HG02970 (cell line): Measurements from ENCODE around the gene RXRA.

Experiments
- ATAC-seq: cut with Tn5 transposase; IDR thresholded peaks from one replicate; pipeline ENCODE4 v1.9.1; 2021; ENCODE audit warnings: mild to moderate bottlenecking, moderate library complexity, moderate number of reproducible peaks; ENCODE audit not compliant: unreplicated experiment, low FRiP score

Gene RXRA

DNA sequence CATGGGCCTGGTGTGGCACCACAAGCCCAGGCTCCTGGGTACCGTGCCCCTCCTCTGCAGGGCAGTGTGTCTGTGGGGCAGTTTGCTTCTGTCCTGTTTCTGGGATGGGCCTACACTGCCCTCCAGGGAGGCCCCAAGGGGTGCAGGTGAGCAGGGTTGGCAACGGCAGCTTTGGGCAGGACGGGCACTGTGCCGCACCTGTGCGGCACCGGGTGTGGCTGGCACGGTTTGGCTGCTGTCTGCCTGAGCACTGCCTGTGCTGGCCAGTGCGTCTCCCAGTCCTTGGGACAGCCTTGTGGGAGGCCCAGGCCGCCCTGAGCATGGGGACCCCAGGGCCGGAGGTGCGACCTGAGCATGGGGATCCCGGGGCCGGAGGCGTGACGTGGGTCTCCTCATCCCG, 37.2 kb downstream of the RXRA start:
- no peak for ATAC-seq

DNA sequence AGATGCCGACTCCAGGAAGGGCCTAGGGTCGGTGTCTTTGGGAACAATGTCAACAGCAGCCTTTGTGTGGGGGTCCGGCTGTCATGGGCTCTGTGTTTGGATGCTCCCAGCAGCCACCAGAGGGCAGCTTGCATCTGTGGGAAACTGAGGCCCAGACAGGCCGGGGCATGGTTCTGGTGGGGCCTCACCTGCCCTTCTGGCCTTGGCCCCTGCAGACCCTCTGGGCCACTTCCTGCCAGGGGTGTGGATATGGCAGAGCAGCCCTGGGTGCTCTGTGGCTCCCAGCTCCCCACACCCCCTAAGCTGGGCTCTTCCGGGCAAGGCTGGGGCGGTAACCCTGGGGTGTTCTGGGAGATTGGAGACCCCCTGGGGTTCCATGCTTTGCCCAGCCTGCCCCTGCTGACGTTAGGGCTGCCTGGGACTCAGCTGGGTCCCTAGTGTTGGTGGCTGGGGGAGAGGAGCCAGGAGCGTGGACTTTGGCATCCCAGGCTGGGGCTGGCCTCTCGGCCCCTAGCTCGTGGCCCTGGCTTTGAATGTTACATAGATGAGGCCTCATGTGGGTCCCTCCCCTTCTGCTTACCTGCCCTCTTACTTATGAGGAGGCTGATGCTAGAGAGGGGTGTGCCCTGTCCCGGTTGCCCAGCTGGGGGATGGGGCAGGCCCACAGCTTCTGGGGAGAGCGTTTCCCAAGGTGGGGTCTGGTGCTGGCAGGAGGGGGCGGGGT, 38.3 kb downstream of the RXRA start:
- ATAC-seq, result no peak

DNA sequence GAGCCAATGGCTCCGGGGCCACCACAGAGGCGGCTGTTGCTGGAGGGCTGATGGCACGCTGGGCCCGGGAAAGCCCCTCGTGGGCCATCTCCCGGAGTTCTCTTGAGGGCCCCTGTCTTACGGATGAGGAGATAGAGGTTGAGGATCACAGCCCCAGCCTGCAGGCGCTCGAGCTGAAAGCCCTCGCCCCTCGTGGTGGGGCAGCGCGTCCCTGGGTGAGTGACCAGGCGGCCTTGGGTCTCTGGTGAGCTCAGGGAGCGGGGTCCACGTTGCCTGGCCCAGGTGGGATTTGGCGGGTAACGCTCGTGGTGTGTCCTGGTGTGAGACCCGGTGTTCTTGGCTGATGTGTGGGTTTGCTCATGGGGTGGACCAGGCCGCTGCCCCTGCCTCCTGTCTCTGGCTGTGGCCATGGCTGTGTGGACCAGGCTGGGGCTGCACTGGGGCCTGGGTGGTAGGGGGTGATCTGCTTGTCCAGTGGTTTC, 38.9 kb downstream of the RXRA start:
- ATAC-seq, result no peak

DNA sequence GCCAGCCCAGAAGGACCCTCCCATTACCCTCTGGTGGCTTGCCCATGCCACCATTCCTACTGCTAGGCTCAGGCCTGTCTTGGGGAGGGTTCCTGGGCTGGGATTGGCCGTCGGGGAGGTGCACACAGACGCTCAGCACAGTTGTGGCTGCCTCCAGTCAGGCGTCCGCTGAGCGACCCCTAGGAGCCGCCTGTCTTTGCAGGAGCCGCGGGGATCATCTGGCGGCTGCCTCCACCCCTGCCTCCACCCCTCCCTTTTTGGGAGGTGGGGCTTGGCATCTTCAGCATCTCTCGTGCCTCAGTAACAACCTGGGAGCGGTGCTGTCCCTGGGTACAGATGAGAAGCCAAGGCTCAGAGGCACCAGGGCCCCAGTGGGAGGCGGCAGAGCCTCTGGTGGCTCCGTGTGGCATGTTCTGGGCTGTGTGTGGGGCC, 39.6 kb downstream of the RXRA start:
- no peak for ATAC-seq

DNA sequence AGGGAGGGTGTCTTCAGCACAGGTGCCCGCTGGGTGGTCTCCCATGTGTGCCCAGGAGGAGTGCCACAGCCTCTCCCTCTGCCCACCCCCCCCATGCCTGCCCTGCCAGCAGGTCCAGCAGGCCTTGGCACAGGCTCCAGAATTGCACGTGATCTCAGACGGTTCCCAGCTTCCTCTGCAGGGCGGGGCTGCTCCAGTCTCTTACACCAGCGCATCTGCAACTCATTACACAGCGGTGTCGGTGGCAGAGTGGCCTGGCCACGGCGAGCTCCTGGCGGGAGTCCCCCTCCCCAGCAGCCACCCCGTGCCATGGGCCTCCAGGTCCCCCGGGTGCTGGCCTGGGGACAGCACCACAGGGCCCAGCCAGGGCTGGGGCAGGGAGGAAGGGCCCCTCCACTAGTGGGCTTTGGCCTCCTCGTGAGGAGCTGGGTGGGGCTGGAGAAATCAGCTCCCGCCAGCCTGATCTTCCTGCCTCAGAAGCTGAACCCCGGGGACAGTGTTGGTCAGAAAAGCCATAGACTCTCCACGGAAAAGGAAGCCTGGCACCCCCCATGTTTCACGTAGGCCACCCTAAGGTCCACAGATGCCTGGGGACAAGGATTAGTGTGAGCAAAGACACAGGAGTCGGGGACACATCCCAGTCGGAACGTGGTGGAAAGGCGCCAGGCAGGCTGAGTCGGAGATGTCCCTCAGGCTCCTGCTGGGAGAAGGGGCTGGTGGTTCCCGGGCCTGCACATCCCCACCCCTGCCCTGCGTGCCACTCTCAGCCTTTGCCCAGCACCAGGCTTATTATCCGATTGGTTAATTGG, 40.2 kb downstream of the RXRA start:
- no peak for ATAC-seq

DNA sequence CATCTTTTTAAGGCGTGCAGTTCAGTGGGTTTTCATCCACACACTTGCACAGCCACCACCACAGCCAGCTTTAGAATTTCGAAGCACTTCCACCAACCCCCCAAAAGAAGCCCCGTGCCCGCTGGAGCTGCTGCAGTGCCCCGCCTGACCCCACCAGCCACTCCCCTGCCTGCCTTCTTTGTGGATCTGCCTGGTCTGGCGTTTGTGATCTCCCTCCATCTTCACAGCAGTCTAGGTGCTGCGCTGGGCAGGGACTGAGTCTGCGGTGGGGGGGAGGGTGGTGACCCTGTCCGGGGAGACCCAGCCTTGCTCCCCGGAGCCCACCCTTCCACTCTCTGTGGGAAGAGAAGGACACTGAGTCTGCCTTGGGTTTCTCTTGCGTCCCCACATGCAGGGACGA, 40.8 kb downstream of the RXRA start:
- no peak for ATAC-seq

DNA sequence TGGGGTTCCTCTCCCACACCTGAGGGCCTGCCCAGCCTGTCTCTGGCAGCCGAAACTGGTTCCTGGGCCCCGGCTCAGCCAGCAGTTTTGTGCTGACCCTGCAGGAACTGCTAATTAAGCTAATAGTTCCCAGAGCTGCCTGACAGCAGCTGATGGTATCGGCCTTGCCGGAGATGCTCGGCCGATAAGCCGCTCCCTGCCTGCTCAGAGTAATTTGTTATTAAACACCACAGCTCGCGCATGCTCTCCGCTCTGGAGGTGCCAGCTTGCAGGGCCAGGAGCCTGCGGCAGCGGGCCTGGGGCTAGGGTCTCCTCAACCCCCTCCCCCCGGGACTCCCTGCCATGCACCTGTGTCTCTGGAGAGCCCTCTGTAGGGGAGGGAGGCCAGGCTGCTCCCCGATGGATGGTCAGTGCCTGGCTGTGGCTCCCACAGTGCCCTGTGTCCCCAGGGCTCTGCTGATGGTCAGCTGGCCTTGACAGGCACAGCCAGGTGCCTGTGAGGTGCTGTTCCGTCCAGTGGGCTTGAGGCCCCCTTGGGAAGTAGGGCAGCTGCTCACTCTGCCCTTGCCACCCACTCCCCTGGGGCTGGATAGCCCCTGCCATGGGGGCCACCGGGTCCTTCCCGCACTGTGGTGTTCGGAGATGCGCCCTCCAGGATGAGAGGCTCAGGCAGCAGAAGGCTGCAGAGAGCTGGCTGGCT, 41.7 kb downstream of the RXRA start:
- ATAC-seq, result no peak

DNA sequence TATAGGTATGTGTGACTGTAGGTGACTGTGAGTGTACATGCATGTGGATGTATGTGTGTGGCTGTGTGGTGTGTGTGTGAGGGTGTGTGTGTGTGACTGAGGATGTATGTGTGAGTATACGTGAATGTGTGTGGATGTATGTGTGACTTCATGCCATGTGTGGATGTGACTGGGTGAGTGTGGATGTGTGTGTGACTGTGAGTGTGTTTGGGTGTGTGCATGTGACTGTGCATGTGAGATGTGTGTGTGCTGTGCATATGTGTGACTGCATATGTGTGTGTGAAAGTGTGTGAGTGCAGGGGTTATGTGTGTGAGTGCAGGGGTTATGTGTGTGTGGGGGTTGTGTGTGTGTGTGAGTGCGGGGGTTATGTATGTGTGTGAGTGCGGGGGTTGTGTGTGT, 42.3 kb downstream of the RXRA start:
- no peak for ATAC-seq

DNA sequence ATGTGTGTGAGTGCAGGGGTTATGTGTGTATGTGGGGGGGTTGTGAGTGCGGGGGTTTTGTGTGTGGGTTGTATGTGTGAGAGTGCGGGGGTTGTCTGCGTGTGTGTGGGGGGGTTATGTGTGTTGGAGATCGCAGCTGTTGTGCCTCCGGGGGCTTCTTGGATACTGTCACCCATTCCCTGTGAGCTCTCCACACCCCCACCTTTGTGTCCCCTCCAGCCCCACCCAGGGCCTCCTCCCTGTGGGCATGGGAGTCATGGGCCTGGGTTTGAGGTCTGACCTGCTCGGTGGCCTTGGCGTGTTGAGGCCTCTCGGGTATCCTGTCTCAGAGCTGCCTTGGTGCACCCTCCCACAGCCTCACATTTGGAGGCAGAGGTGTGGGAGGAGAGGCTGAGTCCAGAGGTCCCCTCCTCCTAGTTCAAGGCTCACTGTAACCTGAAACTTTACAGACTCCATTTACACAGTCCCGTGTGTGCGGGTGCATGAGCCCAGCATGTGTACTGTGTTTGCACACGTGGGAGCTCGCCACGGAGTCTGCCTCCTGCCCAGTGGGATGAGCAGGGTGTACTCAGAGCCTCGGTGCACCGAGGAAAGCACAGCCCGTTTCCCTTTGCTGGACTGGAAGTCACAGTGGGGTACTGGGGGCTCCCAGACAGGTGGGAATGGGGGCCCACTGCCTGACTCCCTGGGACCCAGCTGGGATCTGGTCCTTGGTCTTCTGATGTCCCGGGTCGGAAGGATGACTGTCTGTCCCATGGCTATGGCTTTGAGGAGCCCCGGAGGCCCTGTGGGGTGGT, 43.4 kb downstream of the RXRA start:
- no peak for ATAC-seq

DNA sequence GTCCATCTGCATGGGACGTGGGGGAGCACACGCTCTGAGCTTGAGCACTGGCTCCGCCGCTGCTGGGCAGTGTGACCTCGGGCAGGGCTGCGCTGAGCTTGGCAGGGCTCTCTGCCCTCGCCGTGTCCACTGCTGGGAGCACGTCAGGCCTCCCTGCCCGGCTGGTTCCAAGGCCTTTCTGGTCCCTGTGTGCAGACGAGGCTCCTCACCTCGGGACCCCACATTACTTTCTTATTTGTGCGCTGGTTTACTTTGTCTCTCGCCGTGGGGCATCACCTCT, 43.9 kb downstream of the RXRA start:
- no peak for ATAC-seq

DNA sequence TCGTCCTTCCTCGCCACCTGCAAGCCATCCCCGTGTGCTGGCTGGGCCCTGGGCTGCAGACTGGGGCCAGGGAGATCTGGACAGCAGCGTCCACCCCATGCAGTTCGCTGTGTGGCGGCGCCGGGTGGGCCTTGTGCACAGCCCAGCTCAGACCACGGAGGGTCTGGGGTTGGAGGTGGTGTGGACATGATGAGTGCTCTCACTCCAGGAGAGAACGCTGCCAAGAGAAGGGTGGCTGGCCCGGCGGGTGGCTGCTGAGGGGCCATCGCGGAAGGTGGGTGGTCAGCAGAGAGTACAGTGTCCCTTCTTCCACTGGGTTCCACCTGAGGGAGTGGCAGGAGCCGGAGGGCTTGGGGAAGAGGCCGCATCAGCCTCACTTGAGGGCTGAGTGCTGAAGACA, 44.4 kb downstream of the RXRA start:
- ATAC-seq, result no peak

DNA sequence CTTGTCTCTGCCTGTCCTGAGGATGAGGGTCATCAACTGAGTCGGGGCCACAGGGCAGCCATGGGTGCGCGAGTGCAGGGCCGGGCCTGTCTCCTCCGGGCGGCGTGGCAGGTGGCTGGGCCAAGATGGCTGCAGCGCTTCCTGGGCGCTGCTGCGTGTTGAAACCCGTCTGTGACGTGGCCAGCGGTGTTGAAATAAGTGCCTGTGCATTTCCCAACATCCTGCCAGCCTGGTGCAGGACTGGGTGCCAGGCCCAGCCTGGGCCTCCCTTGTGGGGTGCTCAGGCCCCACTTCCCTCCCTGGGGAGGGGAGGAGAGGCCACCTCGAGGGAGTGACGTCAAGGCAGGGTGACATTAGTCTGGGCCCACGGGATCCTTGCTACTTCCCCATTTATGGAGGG, 45.5 kb downstream of the RXRA start:
- ATAC-seq, result no peak

DNA sequence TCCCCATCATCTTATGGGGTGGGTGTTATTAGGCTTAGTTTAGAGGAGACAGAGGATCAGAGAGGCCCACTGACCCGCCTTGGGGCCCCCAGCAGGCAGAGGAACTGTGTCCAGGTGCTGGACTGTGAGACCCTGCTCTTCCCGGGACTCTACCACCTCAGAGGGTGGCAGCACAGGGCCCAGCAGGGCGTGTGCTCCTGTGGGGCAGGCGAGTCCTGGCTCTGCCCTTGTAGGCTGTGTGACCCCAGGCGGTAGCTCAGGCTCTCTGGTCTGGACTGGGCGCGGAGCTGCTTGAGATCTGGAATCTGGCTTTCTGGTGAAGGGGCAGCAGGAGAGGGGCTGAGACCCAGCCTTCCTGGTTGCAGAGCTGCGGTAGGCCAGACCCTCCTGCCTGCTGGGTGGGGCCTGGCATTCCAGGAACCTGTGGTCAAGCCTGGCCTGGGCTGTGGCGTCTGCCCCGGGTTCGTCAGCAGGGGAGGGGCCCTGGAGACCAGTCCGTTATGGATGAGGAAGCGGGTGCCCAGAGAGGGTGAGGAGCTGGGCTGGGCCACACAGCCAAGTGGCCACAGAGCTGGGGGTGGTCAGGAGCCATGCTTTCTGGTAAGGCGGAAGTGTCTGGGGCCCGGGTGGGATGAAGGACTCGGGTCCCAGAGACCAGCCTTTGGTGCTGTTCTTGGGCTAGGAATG, 46.5 kb downstream of the RXRA start:
- no peak for ATAC-seq

DNA sequence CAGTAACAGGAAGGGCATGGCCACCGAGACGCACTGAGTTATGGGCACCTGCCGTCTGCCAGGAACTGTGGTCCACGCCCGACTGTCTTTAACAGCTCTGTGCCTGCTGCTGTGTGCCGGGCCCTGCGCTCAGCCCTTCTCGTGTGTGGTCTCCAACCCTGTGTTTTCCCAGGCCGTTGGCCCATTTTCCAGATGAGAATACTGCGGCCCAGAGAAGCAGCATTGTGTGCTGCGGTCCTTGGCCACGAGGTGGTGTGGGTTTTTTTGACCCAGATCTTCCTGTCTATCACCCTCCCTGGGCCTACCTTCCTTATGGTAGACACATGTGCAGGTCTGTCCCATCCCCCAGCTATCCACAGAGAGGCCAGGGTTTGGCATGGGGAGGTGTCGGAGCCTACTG, 47.0 kb downstream of the RXRA start:
- ATAC-seq, result no peak

DNA sequence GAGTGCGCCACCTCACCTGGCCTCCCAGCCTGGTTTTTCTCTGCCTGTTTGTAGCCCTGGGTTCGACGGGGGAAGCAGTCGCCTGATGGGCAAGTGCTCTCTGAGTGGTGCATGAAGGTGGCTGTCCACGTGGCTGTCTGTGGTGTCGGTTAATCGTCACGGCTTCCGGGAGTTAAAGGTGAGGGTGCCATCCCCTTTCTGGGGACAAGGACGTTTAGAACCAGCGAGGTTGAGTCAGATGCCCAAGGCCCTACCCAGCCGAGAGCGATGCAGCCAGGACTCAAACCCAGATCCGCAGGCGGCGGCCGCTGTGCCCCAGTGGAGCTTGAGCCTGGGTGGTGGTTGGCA, 47.7 kb downstream of the RXRA start:
- no peak for ATAC-seq

DNA sequence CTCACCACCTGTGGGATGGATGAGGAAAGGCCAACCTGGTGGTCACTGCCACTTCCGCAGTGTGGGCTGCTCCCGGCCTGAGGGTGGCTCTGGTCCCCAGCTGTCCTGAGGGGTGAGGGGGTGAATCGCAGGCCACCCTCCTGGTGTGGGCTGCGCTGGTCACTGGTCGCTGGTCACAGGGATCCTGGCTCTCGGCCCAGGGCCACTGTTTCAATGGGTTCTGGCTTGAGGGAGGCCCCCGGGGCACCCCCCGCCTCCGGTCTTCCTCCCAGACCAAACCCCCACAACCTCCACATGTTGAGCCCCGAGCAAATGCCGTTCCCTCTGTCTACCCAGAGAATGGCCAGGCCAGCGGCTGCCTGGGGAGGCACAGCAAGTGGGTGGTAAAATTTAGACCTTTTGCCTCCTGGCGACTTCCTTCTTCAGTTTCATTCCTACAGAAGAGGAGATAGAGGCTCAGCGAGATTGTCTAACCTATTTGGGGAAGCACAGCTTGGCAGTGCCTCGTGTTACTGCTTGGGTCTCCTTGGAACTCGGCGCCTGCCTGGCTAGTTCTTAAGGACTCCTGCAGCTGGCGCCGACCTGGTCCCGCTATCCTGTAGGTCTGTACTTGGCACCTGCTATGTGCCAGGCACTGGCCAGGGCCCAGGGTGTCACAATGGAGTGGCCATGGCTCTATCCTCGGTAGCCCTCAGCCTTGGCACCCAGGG, 48.2 kb downstream of the RXRA start:
- no peak for ATAC-seq

DNA sequence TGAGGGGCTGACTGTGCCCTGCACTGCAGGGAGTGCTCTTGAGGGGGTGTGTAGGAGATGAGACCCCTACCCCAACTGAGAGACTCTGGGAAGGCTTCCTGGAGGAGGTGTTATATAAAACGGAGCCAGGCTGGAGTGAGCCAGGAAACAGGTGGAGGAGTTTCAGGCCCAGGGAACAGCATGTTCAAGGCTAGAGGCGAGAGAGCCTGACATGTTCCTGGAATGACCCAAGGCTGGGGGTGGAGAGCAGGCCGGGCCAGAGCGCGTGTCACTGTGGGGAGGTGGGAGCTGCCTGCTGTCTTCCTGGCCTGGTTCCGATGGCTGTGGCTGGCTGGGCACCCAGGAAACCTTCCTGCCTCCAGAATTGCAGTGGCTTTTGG, 48.7 kb downstream of the RXRA start:
- no peak for ATAC-seq

DNA sequence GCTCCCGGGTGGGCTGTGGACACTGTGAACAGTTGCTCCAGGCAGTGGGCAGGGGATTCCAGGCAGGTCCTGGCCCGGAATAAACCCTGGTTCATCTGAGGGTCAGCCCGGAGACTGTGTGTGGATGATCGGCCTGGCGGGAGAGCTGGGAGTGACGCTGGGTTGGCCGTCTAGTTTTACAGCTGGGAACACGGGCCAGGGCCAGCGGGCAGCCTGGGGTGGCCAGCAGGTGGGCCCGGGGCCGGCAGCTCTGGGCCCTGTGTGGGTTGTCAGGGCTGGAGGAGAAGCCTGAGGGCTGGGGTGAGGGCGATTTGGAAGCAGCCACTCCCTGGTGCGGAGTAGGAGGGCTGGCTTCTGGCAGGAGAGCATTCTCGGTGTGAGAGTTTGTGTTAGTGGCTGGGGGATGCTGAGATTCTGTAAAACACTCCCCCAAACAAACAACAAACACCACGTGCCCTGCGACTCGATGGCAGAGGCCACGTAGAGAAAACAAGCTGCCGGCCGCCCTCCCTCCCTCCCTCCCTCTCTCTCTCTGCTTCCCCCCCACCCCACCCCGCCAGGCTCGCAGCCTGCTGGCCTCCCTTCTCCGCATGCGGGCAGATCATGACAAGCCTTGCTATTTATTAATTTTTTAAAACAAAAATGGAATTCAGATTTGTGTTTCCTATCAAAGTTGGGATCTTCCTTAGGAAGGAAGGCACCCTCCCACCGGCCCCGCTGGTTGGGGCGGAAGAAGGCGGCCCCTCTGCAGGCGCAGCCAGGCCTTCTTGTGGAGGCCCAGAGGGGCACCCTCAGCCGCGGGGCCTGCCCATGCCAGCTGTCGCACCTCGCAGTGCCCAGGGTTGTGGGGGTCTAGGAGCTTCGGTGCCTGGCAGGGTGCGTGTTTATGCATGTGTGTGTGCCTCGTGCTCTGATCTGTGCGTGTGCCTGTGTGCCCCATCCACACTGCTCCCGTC, 49.5 kb downstream of the RXRA start:
- ATAC-seq, result no peak
